Left ventricle myocardium superior (tissue), 1 donor: ENCODE results near the gene GPR87. TPM values are rescaled to one million over a fixed set of nuclear protein-coding genes. Genes with fewer than 3 reads are reported as not detected.

Source experiments
- ATAC-seq: fragments of 200-7000 bp; cut with Tn5 transposase; one replicate; pipeline ENCODE4 v1.9.1; 2020; ENCODE audit warnings: mild to moderate bottlenecking, moderate library complexity
- DNase-seq: peaks from one replicate; pipeline ENCODE4 v3.0.0-alpha.2; 2020
- intact Hi-C: fragments of 100-400 bp; cut with micrococcal nuclease; formaldehyde crosslinking; loops from one replicate; pipeline ENCODE4 v1.11.0; 2022
- long read RNA-seq: library from polyadenylated mRNA; unstranded; transcript quantifications from one replicate; pipeline ENCODE4 v2.0.0, GENCODE V29; 2021
- total RNA-seq: library from RNA; stranded (reverse); fragmentation: NEBNext Ultra II Directional; extraction: Animal tissue kit (Norgen Biotek cat#: 25700); gene quantifications from one replicate; pipeline ENCODE4 v1.2.1, GENCODE V29; 2021
- donor health status: DM: no; HTN: yes; CAD: no; lungs with severe emphysema.

Gene GPR87, protein sequence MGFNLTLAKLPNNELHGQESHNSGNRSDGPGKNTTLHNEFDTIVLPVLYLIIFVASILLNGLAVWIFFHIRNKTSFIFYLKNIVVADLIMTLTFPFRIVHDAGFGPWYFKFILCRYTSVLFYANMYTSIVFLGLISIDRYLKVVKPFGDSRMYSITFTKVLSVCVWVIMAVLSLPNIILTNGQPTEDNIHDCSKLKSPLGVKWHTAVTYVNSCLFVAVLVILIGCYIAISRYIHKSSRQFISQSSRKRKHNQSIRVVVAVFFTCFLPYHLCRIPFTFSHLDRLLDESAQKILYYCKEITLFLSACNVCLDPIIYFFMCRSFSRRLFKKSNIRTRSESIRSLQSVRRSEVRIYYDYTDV
- not detected for total RNA-seq
- long read RNA-seq: 0 reads

DNA sequence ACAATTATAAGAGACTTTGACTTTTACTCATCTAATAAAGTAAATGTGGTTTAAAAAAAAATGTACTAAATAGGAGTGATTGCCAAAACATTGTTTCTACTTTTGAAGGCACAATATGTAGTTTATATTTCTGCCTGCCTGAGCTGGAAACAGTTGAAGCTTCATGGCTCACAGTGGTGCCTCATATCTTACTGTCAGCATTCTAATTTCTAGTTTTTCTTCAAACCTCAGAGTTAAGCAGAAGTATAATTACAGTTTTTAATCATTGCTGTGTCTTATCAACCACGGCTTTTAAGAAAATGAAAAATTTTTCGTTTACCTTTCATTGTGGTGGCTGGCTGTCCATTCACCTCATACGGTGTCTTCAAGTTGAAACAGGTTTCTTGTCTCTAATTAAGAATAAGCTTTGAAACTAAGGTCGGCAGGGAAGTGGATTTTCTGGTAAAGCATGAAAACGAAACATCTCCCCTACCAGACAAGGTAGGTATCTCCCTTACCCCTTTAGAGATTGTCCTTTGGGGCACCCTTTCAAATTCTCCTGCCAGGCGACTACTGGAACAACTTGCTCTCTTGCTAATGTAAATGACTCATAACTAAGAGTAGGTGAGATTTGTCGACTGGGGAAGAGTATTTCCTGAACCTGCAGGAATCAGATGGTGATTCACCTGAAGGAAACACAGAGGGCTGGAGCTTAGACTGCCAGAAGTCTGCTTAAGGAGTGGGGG lies at the start of gene GPR87:
GPR87 (minus strand) TSS at position 554 of the 725 bp plus-strand sequence. CDS start 16,720 bp downstream, outside the sequence.
- ATAC-seq (no peak), DNase-seq (no peak)
- intact Hi-C loops: no loop called here

DNA sequence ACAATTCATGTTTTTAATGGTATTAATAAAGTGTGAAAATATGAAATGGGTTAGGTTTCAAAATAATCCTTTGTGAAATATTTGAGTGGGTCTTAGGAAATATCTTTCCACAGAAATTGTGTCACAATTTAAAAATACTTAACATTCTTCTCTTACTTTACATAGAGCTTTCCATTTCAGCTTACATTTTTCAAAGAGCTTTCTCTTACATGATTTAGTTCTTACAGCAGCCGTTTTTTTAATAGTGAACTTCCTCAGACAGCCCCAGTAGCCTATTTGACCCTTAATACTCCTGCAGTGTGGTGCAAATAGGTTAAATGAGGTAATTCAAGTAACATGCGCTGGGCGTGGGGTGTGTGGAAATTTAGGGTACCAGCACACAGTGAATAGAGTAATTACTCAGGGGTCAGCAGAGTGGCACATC lies 46.1 kb upstream of the GPR87 start:
- ATAC-seq (no peak), DNase-seq (no peak)
- intact Hi-C loops: no loop called here

DNA sequence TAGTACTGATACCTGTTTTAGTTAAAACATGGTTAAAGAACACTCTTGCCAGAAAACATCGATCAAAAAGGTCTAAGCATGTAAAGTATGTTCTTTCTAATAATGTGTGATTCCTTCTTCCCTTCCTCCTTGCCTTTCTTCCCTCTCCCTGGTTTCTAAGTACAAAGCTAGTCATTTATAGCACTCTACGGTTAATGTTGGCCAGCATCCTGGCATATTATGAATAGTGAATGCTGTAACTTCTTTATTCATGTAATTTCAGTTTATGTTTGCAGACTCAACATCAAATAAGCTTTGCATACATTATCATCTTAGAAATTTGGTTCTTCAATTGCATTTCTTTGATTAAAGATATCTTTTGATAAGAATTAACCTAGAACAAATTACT lies 40.8 kb upstream of the GPR87 start:
- DNase-seq (no peak), ATAC-seq (no peak)
- intact Hi-C loops: no loop called here

DNA sequence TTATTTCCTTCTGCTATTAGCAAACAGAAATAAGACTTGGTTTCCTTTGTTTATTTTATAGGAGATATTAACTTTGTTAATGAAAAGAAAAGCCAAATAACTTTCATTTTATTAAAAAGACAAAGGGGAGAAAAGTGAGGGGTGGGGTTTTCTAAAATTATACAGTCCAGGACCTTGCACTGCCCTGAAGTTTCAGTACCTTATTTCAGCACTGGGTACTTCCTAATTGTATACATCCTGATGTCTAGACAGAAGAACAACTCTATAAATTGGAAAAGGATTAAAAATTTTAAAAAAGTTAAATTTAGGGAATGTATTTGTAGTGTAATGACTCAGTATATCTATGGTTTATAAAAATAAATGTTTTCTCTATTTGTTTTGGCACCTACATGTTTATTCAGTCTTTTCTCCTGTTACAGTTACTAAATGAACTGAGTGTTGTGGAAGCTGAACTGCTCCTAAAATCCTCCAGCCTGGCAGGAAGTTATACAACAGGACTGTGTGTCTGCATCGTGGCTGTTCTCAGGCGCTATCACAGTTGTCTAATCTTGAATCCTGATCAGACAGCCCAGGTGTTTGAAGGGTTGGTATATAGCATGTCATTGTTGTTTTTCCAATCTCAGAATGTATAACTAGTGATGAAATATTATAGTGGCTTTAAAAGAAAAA lies 40.3 kb upstream of the GPR87 start:
- DNase-seq (no peak), ATAC-seq (no peak)
- intact Hi-C loops: no loop called here

DNA sequence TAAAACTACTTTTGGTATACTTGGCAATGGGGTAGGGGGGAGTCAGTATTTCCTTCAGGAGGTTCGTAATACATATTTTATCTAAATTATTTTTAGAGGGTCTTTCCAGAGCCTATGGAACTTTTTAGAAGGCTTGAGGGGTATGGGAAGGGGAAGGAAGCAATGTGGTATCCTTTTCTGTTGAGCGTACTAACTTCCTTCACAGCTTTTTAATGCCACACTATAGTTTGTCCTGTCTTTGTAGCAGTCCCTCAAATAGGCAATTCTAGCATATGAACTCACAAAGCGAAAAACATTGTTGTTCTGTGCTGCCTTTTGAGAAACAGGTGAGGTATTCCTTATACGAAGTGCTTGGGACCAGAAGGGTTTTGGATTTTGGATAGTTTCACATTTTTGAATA lies 35.0 kb upstream of the GPR87 start:
- intact Hi-C loops: no loop called here

DNA sequence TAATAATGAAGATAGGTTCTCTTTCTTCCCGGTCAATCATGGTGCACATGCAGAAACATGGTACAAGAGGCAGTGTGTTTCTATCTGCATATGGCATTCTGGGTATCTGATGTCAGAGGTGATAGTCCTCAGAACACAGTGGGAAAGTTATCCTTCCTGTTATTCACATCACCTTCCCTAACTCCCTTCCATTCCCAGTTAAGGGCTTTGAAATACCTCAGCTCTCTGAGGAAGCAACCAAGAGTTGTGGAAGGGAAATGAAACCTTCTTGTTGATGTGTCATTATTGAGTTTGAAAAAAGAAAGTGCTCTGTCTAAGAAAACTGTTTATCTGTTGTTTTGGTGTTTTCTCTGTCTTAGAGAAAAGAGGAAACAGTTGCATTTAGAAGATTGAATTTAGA lies 34.6 kb upstream of the GPR87 start:
- ATAC-seq (no peak), DNase-seq (no peak)
- intact Hi-C loops: no loop called here

More for the DNA sequence above, 35.0 kb upstream of the GPR87 start:
- DNase-seq (no peak), ATAC-seq (no peak)

GRCh38 chr3:151350656-151351055 lies 34.0 kb upstream of the GPR87 start:
- ATAC-seq (no peak), DNase-seq (no peak)
- intact Hi-C loops: no loop called here

DNA sequence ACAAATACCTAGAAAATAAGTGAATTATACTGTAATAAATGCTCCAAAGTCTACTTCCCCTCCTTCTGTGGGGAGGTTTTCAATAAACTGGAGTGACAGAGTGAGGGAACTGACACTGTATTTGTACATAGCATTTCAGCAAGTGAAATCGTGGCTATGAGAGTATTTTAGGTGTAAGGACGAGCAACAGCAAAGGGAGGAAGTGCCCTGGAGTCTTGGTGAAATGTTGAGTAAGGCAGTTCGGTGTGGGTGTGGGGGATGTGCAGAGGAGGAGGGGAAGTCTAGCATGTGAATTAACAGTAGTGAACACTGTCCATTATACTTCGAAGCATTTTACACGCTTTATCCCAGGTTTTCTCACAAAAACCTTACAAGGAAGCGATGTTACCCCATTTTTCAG lies 30.8 kb upstream of the GPR87 start:
- no peak for DNase-seq

DNA sequence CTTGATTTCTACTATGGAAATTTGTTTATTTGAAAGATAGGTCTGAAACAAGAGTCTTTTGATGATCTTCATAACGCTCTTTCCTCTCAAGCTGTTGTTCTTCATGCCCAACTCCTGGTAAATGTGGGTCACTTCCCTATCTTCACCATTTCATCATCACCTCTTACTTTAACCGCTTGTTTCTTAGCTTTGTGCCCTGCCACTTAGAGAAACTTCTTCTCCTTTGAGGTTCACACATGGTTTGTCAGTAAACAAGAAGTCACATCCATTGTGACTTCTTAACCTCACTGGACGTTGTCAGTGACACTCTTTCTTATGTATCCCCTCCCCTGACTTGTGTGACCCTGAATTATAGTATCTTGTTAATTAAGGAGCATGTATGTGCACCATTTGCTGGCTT lies 29.7 kb upstream of the GPR87 start:
- intact Hi-C loops: no loop called here
- ATAC-seq (peak; percentile 51), DNase-seq (no peak)

More for the DNA sequence above, 30.8 kb upstream of the GPR87 start:
- peak; percentile 66 for ATAC-seq
- intact Hi-C loops: no loop called here

- DNase-seq: no peak
- intact Hi-C loops: no loop called here
- ATAC-seq: peak; percentile 67
Observed at GRCh38 chr3:151345859-151346258, 29.2 kb upstream of the GPR87 start.

GRCh38 chr3:151331696-151332095 lies 15.1 kb upstream of the GPR87 start:
- DNase-seq (no peak), ATAC-seq (no peak)
- intact Hi-C loops: no loop called here

GRCh38 chr3:151330899-151331298 lies 14.3 kb upstream of the GPR87 start:
- peak; percentile 33 for ATAC-seq
- intact Hi-C loops: no loop called here
- DNase-seq: no peak

GRCh38 chr3:151330379-151330778 lies 13.8 kb upstream of the GPR87 start:
- intact Hi-C loops: no loop called here

GRCh38 chr3:151329363-151329762 lies 12.7 kb upstream of the GPR87 start, which contains the start of gene P2RY13:
Gene P2RY13 (minus strand): TSS chr3:151329549. CDS start chr3:151329528, 21 bp downstream.
- ATAC-seq (peak; percentile 41), DNase-seq (no peak)
- intact Hi-C loops: no loop called here

More at GRCh38 chr3:151330379-151330778, 13.8 kb upstream of the GPR87 start:
- ATAC-seq (no peak), DNase-seq (no peak)

DNA sequence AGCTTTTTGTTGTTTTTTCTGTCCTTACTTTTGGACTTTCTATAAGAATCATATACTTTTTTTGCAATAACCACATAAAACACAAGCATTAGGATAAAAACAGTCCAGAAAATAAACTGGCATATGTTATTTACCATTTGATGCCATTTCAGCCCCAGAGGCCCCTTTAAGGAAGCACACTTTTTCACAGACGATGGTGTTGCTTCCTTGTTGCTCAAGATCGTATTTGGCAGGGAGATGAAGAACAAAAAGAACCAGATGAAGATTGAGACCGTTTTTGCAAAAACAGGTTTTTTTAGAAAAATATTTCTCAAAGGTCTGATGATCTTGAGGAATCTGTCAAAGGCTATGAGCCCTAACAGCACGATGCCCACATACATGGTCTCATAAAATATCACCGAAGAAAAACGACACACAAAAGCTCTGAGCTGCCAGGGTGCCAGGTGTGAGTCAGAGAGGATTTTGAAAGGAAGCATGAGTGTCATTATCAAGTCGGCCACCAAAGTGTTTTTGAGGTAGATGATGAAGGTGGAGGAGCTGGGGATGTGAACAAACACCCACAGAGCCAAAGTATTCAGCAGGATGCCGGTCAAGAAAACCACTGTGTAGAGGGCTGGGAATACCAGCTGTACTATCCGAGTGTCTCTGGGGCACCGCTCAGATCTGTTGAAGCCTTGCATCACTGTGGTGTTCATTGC lies 11.8 kb upstream of the GPR87 start:
- intact Hi-C loops: no loop called here

DNA sequence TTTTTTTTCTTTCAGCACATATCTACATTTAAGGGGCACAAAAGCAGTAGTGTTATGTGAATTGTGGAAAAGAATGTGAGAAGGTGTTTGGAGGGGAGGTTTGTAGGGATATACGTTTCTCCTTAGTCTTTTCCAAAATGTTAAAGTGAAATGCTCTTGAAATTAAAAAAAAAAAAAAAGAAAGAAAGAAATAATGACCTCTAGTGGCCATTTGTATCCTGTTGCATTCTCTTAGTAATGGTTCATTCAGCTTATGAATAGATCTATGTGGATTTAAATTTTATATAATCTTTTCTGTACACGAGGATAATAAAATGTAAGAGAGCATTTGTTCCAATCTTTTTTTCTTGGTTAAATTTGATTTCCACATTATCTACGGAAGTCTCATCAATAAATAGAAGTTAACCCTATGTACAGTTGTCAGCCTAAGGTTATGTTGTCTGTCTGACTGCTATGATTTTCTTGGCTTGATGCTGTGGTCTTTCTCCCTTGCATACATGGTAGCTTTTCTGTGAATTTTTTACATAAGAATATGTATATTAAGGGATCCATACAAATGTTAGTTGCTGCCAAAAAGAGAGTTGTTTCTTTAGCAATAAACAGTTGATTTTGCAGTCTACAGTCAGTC lies 11.1 kb upstream of the GPR87 start:
- ATAC-seq: peak; percentile 43
- DNase-seq: no peak
- intact Hi-C loops: no loop called here

More for the DNA sequence above, 11.8 kb upstream of the GPR87 start:
- DNase-seq (no peak), ATAC-seq (peak; percentile 57)

DNA sequence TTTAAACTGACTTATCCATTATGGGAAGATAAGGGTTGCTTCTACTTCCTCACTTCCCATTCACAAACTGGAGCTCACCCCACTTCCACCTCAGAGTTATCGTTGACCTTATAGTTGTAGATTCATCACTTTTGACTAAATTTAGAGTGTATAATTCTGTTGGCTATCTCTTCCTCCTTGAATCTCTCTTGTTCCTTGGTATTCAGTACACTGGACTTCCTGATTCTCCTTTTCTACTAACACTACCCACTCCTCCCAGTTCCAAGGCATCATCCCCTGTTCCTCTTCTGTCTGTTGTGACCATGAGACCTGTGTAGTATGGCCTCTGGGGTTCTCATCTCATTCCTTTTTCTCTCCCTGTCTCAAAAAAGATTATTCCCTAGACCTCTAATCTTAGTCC lies 5.9 kb upstream of the GPR87 start:
- intact Hi-C loops: no loop called here
- ATAC-seq: peak; percentile 41
- DNase-seq: no peak

DNA sequence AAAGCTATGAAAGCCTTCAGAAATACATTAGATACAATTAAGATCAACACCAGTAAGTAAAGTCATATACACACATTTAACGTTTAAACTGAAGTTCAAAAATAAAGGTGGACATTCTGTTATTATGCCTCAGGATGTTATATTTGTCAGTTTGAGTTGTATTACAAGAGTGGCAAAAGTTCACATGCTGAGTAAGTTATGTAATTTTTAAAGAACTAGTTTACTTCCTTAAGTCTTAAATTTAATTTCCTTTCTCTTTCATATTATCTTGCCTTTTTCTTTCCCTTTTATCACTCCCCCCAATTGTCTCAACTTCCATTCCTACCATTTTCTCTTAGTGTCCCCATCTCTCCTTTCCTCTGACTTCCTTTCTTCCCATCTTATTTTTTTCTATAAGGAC lies 4.9 kb upstream of the GPR87 start:
- DNase-seq (no peak), ATAC-seq (no peak)
- intact Hi-C loops: no loop called here

GRCh38 chr3:151320131-151320530 lies 3.5 kb upstream of the GPR87 start:
- intact Hi-C loops: no loop called here
- DNase-seq (no peak), ATAC-seq (no peak)
